Activated naive CD8-positive, alpha-beta T cell treated with anti-CD3 and anti-CD28 coated beads, Interleukin-2, amount 50 U/mL, for 24 hours (primary cell): ENCODE data around the gene BMP2.

Source experiments
- ATAC-seq: fragments of 150-1000 bp; cut with Tn5 transposase; one replicate; pipeline ENCODE4 v1.10.0; 2021
- DNase-seq: peaks from one replicate; pipeline ENCODE4 v3.0.0; 2021
- H3K27ac Mint-ChIP-seq: one replicate; pipeline ENCODE4 v1.8.0; 2021; ENCODE audit warnings: mild to moderate bottlenecking, mixed read lengths
- H3K27me3 Mint-ChIP-seq: one replicate; pipeline ENCODE4 v1.8.0; 2021; ENCODE audit warnings: mixed read lengths
- H3K36me3 Mint-ChIP-seq: one replicate; pipeline ENCODE4 v1.8.0; 2021; ENCODE audit warnings: low read depth, mixed read lengths
- H3K4me1 Mint-ChIP-seq: one replicate; pipeline ENCODE4 v1.8.0; 2021; ENCODE audit warnings: mixed read lengths
- H3K4me3 Mint-ChIP-seq: one replicate; pipeline ENCODE4 v1.8.0; 2021; ENCODE audit warnings: mild to moderate bottlenecking, moderate library complexity, mixed read lengths
- H3K9me3 Mint-ChIP-seq: one replicate; pipeline ENCODE4 v1.8.0; 2021; ENCODE audit warnings: mixed read lengths

BMP2 gene

GRCh38 chr20:6750438-6750837, 17.0 kb upstream of the BMP2 start:
- ATAC-seq = no peak
- no peaks in the 10 kb centered on the region for H3K27me3 Mint-ChIP-seq
- no peaks in the 10 kb centered on the region for H3K9me3 Mint-ChIP-seq
- no peak for DNase-seq
- no peak overlapping the region for H3K4me3 Mint-ChIP-seq
- no peaks in the 10 kb centered on the region for H3K36me3 Mint-ChIP-seq
- no peak overlapping the region for H3K27ac Mint-ChIP-seq
- no peaks in the 10 kb centered on the region for H3K4me1 Mint-ChIP-seq

GRCh38 chr20:6756693-6757595, 10.5 kb upstream of the BMP2 start:
- Mint-ChIP-seq H3K4me3 (no peak overlapping the region), H3K27me3 (no peaks in the 10 kb centered on the region), H3K27ac (no peak overlapping the region), H3K36me3 (no peaks in the 10 kb centered on the region), H3K4me1 (no peaks in the 10 kb centered on the region), H3K9me3 (no peaks in the 10 kb centered on the region)
- no peak for ATAC-seq
- no peak for DNase-seq

- ATAC-seq (no peak), DNase-seq (no peak)
- Mint-ChIP-seq H3K4me3 (no peak overlapping the region), H3K27ac (no peak overlapping the region), H3K27me3 (peaks cover 29% of the 10 kb centered on the region), H3K36me3 (no peaks in the 10 kb centered on the region), H3K4me1 (peaks cover 9% of the 10 kb centered on the region), H3K9me3 (no peaks in the 10 kb centered on the region)
Measured at GRCh38 chr20:6764619-6765018, 2.9 kb upstream of the BMP2 start.

- H3K36me3 Mint-ChIP-seq = no peaks in the 10 kb centered on the region
- H3K4me1 Mint-ChIP-seq = peaks cover 10% of the 10 kb centered on the region
- ATAC-seq (no peak), DNase-seq (no peak)
- no peak overlapping the region for H3K4me3 Mint-ChIP-seq
- peaks cover 34% of the 10 kb centered on the region for H3K27me3 Mint-ChIP-seq
- H3K9me3 Mint-ChIP-seq = no peaks in the 10 kb centered on the region
- H3K27ac Mint-ChIP-seq = no peak overlapping the region
Measured at GRCh38 chr20:6765469-6766058, 1.9 kb upstream of the BMP2 start.

GRCh38 chr20:6766433-6766832, 1.1 kb upstream of the BMP2 start:
- no peak for DNase-seq
- Mint-ChIP-seq H3K4me3 (no peak overlapping the region), H3K27me3 (peaks cover 43% of the 10 kb centered on the region), H3K4me1 (peaks cover 10% of the 10 kb centered on the region), H3K27ac (no peak overlapping the region), H3K9me3 (no peaks in the 10 kb centered on the region), H3K36me3 (no peaks in the 10 kb centered on the region)
- ATAC-seq = no peak

GRCh38 chr20:6767126-6767535, 355 bp upstream of the BMP2 start:
- DNase-seq (no peak), ATAC-seq (no peak)
- H3K4me1 Mint-ChIP-seq = peaks cover 10% of the 10 kb centered on the region
- H3K36me3 Mint-ChIP-seq = no peaks in the 10 kb centered on the region
- H3K27me3 Mint-ChIP-seq = peaks cover 46% of the 10 kb centered on the region
- no peak overlapping the region for H3K4me3 Mint-ChIP-seq
- no peaks in the 10 kb centered on the region for H3K9me3 Mint-ChIP-seq
- H3K27ac Mint-ChIP-seq = no peak overlapping the region

GRCh38 chr20:6768228-6769140, 998 bp downstream of the BMP2 start:
- H3K9me3 Mint-ChIP-seq = no peaks in the 10 kb centered on the region
- H3K27me3 Mint-ChIP-seq = peaks cover 49% of the 10 kb centered on the region
- H3K36me3 Mint-ChIP-seq = no peaks in the 10 kb centered on the region
- H3K4me3 Mint-ChIP-seq = no peak overlapping the region
- H3K4me1 Mint-ChIP-seq = peaks cover 10% of the 10 kb centered on the region
- no peak overlapping the region for H3K27ac Mint-ChIP-seq
- ATAC-seq (no peak), DNase-seq (no peak)

GRCh38 chr20:6769903-6770785, 2.7 kb downstream of the BMP2 start:
- no peaks in the 10 kb centered on the region for H3K9me3 Mint-ChIP-seq
- DNase-seq (no peak), ATAC-seq (no peak)
- H3K27ac Mint-ChIP-seq = no peak overlapping the region
- peaks cover 45% of the 10 kb centered on the region for H3K27me3 Mint-ChIP-seq
- peaks cover 10% of the 10 kb centered on the region for H3K4me1 Mint-ChIP-seq
- H3K36me3 Mint-ChIP-seq = no peaks in the 10 kb centered on the region
- H3K4me3 Mint-ChIP-seq = no peak overlapping the region

- peaks cover 42% of the 10 kb centered on the region for H3K27me3 Mint-ChIP-seq
- H3K4me3 Mint-ChIP-seq = no peak overlapping the region
Measured at GRCh38 chr20:6770786-6771100, 3.3 kb downstream of the BMP2 start.

GRCh38 chr20:6780433-6781190, 13.1 kb downstream of the BMP2 start:
- Mint-ChIP-seq H3K27ac (no peak overlapping the region), H3K4me1 (no peaks in the 10 kb centered on the region), H3K9me3 (no peaks in the 10 kb centered on the region), H3K27me3 (no peaks in the 10 kb centered on the region), H3K36me3 (no peaks in the 10 kb centered on the region), H3K4me3 (no peak overlapping the region)
- no peak for DNase-seq
- ATAC-seq = no peak

More at GRCh38 chr20:6770786-6771100, 3.3 kb downstream of the BMP2 start:
- ATAC-seq (no peak), DNase-seq (no peak)
- Mint-ChIP-seq H3K27ac (no peak overlapping the region), H3K36me3 (no peaks in the 10 kb centered on the region), H3K4me1 (peaks cover 10% of the 10 kb centered on the region), H3K9me3 (no peaks in the 10 kb centered on the region)

GRCh38 chr20:6783752-6784151, 16.3 kb downstream of the BMP2 start:
- no peaks in the 10 kb centered on the region for H3K36me3 Mint-ChIP-seq
- DNase-seq (no peak), ATAC-seq (no peak)
- peaks cover 1% of the 10 kb centered on the region for H3K27me3 Mint-ChIP-seq
- H3K4me3 Mint-ChIP-seq = no peak overlapping the region
- no peaks in the 10 kb centered on the region for H3K9me3 Mint-ChIP-seq
- no peak overlapping the region for H3K27ac Mint-ChIP-seq
- no peaks in the 10 kb centered on the region for H3K4me1 Mint-ChIP-seq

GRCh38 chr20:6784210-6784631, 16.7 kb downstream of the BMP2 start:
- peaks cover 1% of the 10 kb centered on the region for H3K27me3 Mint-ChIP-seq
- ATAC-seq (no peak), DNase-seq (no peak)
- no peak overlapping the region for H3K4me3 Mint-ChIP-seq
- no peaks in the 10 kb centered on the region for H3K36me3 Mint-ChIP-seq
- no peaks in the 10 kb centered on the region for H3K4me1 Mint-ChIP-seq
- H3K27ac Mint-ChIP-seq = no peak overlapping the region
- H3K9me3 Mint-ChIP-seq = no peaks in the 10 kb centered on the region

- H3K4me1 Mint-ChIP-seq = no peaks in the 10 kb centered on the region
Measured at GRCh38 chr20:6784767-6785166, 17.3 kb downstream of the BMP2 start.

More at GRCh38 chr20:6784767-6785166, 17.3 kb downstream of the BMP2 start:
- no peak for ATAC-seq
- Mint-ChIP-seq H3K4me3 (no peak overlapping the region), H3K36me3 (no peaks in the 10 kb centered on the region), H3K9me3 (no peaks in the 10 kb centered on the region), H3K27ac (no peak overlapping the region), H3K27me3 (peaks cover 1% of the 10 kb centered on the region)
- no peak for DNase-seq
